PC-3 (cell line): ENCODE measurements around the gene EXD3. TPM values are rescaled to one million over a fixed set of nuclear protein-coding genes. Genes with fewer than 3 reads are reported as not detected.

ENCODE experiments used
- ATAC-seq: fragments of 200-7000 bp; cut with Tn5 transposase; 2 replicates; pipeline ENCODE4 v1.9.1; 2020; ENCODE audit warnings: mild to moderate bottlenecking, moderate library complexity
- BruUV-seq: library from RNA; stranded (reverse); fragments of 400-500 nt; replicated peaks from 2 replicates; lab custom pipeline; 2021; lab: Mats Ljungman, UMichigan
- CTCF ChIA-PET: fragments of 300-600 bp; sonication (Branson Sonifier 250); formaldehyde crosslinking; loops from one replicate; lab custom pipeline; 2022; ENCODE audit warnings: antibody characterized with exemption; lab: Charles Lee
- POLR2A ChIA-PET: fragments of 300-600 bp; sonication (Branson Sonifier 250); formaldehyde crosslinking; loops from one replicate; lab custom pipeline; 2022; ENCODE audit warnings: antibody characterized with exemption; ENCODE audit not compliant: unreplicated experiment; lab: Charles Lee
- DNase-seq: peaks from one replicate; pipeline ENCODE4 v3.0.0-alpha.2; 2015
- H2AFZ ChIP-seq: fragments of 300-600 bp; sonication (generic); 2 replicates; pipeline ENCODE4 v1.6.0; 2016; ENCODE audit warnings: antibody characterized with exemption, low read length
- H3F3A ChIP-seq: fragments of 300-600 bp; sonication (generic); one replicate; pipeline ENCODE4 v1.6.0; 2017; ENCODE audit warnings: antibody characterized with exemption, low read length, control low read depth, mild to moderate bottlenecking; ENCODE audit not compliant: unreplicated experiment
- H3K27ac ChIP-seq: fragments of 300-600 bp; sonication (generic); 2 replicates; pipeline ENCODE4 v1.5.1; 2016; ENCODE audit warnings: mild to moderate bottlenecking, low read length
- H3K27me3 ChIP-seq: fragments of 300-600 bp; sonication (generic); 2 replicates; pipeline ENCODE4 v1.6.1; 2016; ENCODE audit warnings: low read length, mixed read lengths
- H3K36me3 ChIP-seq: fragments of 300-600 bp; sonication (generic); 2 replicates; pipeline ENCODE4 v1.6.1; 2016; ENCODE audit warnings: low read depth, mixed run types, low read length, mixed read lengths
- H3K4me1 ChIP-seq: fragments of 300-600 bp; sonication (generic); 2 replicates; pipeline ENCODE4 v1.5.1; 2016; ENCODE audit warnings: low read length; ENCODE audit not compliant: insufficient read depth
- H3K4me2 ChIP-seq: fragments of 300-600 bp; sonication (generic); 2 replicates; pipeline ENCODE4 v1.6.0; 2016; ENCODE audit warnings: low read length
- H3K4me3 ChIP-seq: fragments of 300-600 bp; sonication (generic); 2 replicates; pipeline ENCODE4 v1.5.1; 2016; ENCODE audit warnings: mild to moderate bottlenecking, low read length, mixed read lengths
- H3K79me2 ChIP-seq: fragments of 300-600 bp; sonication (generic); 2 replicates; pipeline ENCODE4 v1.6.1; 2017; ENCODE audit warnings: low read length, mixed read lengths
- H3K9ac ChIP-seq: fragments of 300-600 bp; sonication (generic); 2 replicates; pipeline ENCODE4 v1.6.0; 2016; ENCODE audit warnings: mild to moderate bottlenecking, low read length
- H3K9me2 ChIP-seq: fragments of 300-600 bp; sonication (generic); replicated peaks from 2 replicates; pipeline ENCODE4 v1.6.1; 2016; ENCODE audit warnings: mixed run types, low read length, mixed read lengths
- H3K9me3 ChIP-seq: fragments of 300-600 bp; sonication (generic); 2 replicates; pipeline ENCODE4 v1.6.1; 2016; ENCODE audit warnings: low read length, mixed read lengths
- H4K20me1 ChIP-seq: fragments of 300-600 bp; sonication (generic); 2 replicates; pipeline ENCODE4 v1.6.1; 2016; ENCODE audit warnings: low read length, mixed read lengths
- CTCF ChIP-seq: fragments of 300-600 bp; sonication (generic); conservative IDR thresholded peaks from 2 replicates; pipeline ENCODE4 v1.5.1; 2017; ENCODE audit warnings: antibody characterized with exemption, low read depth, mild to moderate bottlenecking, low read length
- EZH2 ChIP-seq: fragments of 300-600 bp; sonication (generic); IDR thresholded peaks from one replicate; pipeline ENCODE4 v1.6.1; 2017; ENCODE audit warnings: antibody characterized with exemption, mild to moderate bottlenecking, low read length; ENCODE audit not compliant: unreplicated experiment
- EZH2phosphoT487 ChIP-seq: fragments of 300-600 bp; sonication (generic); IDR thresholded peaks from 2 replicates; pipeline ENCODE4 v1.6.1; 2018; ENCODE audit warnings: mild to moderate bottlenecking, antibody characterized with exemption, low read length, borderline replicate concordance
- intact Hi-C: fragments of 100-400 bp; cut with micrococcal nuclease; formaldehyde crosslinking; loops from 2 replicates; pipeline ENCODE4 v1.9.0; 2023
- total RNA-seq: library from RNA; depleted of rRNA; stranded (reverse); fragments of >200 nt; gene quantifications from 2 replicates; pipeline ENCODE4 v1.2.3, GENCODE V29; 2014

Gene EXD3
- total RNA-seq, 1 experiment from 2014 or later, result 1.9 TPM

- intact Hi-C loops, result no loop called here
- Histone ChIP-seq H3K9me2 (no peaks in the 10 kb centered on the region), H3K27me3 (no peaks in the 10 kb centered on the region), H3K36me3 (no peaks in the 10 kb centered on the region), H3K4me2 (no peak overlapping the region), H2AFZ (no peak overlapping the region), H4K20me1 (no peaks in the 10 kb centered on the region), H3K4me3 (no peak overlapping the region), H3F3A (no peaks in the 10 kb centered on the region), H3K4me1 (no peaks in the 10 kb centered on the region), H3K27ac (no peak overlapping the region), H3K9ac (no peak overlapping the region), H3K9me3 (no peaks in the 10 kb centered on the region), H3K79me2 (no peaks in the 10 kb centered on the region)
- DNase-seq (no peak), ATAC-seq (no peak)
- no TSS peak for BruUV-seq
- CTCF ChIA-PET, result no interaction called here
- POLR2A ChIA-PET, result no interaction called here
- no peak for TF ChIP-seq EZH2
- TF ChIP-seq EZH2phosphoT487, result no peak
- TF ChIP-seq CTCF, result no peak
Measured at GRCh38 chr9:137397675-137398423, 25.1 kb downstream of the EXD3 start.

- POLR2A ChIA-PET, result no interaction called here
- H3F3A ChIP-seq, result no peaks in the 10 kb centered on the region
- no peak overlapping the region for H3K9ac ChIP-seq
- no peaks in the 10 kb centered on the region for H3K27me3 ChIP-seq
- H3K79me2 ChIP-seq, result no peaks in the 10 kb centered on the region
- H3K4me1 ChIP-seq, result no peaks in the 10 kb centered on the region
- CTCF ChIA-PET, result no interaction called here
- no peaks in the 10 kb centered on the region for H4K20me1 ChIP-seq
- H3K27ac ChIP-seq, result no peak overlapping the region
- H3K4me3 ChIP-seq, result no peak overlapping the region
- TF ChIP-seq CTCF (no peak), EZH2 (no peak), EZH2phosphoT487 (no peak)
- intact Hi-C loops, result no loop called here
- no peaks in the 10 kb centered on the region for H3K9me3 ChIP-seq
- H3K9me2 ChIP-seq, result no peaks in the 10 kb centered on the region
- H2AFZ ChIP-seq, result no peak overlapping the region
- no peak for DNase-seq
- H3K36me3 ChIP-seq, result no peaks in the 10 kb centered on the region
- no TSS peak for BruUV-seq
- no peak for ATAC-seq
- no peak overlapping the region for H3K4me2 ChIP-seq
Measured at GRCh38 chr9:137396634-137397367, 26.2 kb downstream of the EXD3 start.

- Histone ChIP-seq H2AFZ (no peak overlapping the region), H3K9ac (no peak overlapping the region), H4K20me1 (no peaks in the 10 kb centered on the region), H3F3A (no peaks in the 10 kb centered on the region), H3K36me3 (no peaks in the 10 kb centered on the region), H3K4me2 (no peak overlapping the region), H3K4me1 (no peaks in the 10 kb centered on the region), H3K27me3 (no peaks in the 10 kb centered on the region), H3K9me3 (no peaks in the 10 kb centered on the region), H3K9me2 (no peaks in the 10 kb centered on the region), H3K27ac (no peak overlapping the region), H3K4me3 (no peak overlapping the region), H3K79me2 (no peaks in the 10 kb centered on the region)
- ChIA-PET POLR2A (no interaction called here), CTCF (no interaction called here)
- TF ChIP-seq EZH2 (no peak), CTCF (no peak), EZH2phosphoT487 (no peak)
- BruUV-seq, result no TSS peak
- DNase-seq (no peak), ATAC-seq (no peak)
- intact Hi-C loops, result no loop called here
Measured at GRCh38 chr9:137396227-137396626, 26.7 kb downstream of the EXD3 start.
